Activated T-cell treated with anti-CD3 and anti-CD28 coated beads for 24 hours (primary cell): ENCODE results near the gene HS3ST2.
"Not testable (repeated sequence)": the region's sequence is repeated elsewhere in the genome, so short reads cannot be mapped to it uniquely, and the experiment has no call there.

Source experiments
- DNase-seq: peaks from one replicate; pipeline ENCODE4 v3.0.0-alpha.2; 2020; ENCODE audit warnings: low read depth

The HS3ST2 gene

DNA sequence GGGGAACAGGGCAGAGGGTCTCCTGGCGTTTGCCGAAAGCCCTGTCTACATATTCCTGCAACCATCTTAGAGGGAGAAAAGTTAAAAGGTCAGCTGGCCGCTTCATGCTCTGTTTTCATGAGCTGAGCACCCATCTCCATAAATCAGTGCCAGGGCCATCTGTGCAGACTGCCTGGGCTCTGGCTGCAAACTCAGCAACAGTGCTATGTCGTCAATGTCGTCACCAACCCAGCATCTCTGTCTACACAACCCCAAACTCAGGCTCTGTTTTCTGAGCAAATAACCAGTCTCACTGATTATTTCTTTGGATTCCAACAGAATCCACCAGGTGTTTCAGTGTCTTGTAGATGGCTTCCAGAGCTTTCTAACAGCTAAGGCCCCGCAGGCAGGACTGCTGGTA, 65.0 kb downstream of the HS3ST2 start:
- DNase-seq: no peak

DNA sequence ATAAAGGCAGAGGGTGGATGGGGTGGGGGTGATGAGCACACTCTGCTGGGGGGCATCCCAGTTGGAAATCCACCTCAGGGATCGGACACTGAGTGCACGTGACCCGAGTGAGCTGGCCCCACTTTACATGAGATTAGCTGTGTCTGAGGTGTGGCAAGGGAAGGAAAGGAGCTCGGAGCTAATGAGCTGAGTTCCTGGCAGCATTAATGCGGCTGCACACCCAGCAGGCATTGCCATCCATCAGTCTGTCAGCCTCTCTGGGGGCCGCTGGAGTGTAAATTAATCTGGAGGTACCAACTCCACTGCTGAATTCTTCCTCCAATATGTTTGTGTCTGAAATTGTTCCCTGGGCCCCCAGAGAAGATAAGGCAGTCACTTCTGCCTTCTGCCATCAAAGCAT, 65.5 kb downstream of the HS3ST2 start:
- DNase-seq: no peak

- no peak for DNase-seq
Measured at GRCh38 chr16:22882981-22883380, 69.0 kb downstream of the HS3ST2 start.

GRCh38 chr16:22885951-22886350, 72.0 kb downstream of the HS3ST2 start:
- DNase-seq: no peak

DNA sequence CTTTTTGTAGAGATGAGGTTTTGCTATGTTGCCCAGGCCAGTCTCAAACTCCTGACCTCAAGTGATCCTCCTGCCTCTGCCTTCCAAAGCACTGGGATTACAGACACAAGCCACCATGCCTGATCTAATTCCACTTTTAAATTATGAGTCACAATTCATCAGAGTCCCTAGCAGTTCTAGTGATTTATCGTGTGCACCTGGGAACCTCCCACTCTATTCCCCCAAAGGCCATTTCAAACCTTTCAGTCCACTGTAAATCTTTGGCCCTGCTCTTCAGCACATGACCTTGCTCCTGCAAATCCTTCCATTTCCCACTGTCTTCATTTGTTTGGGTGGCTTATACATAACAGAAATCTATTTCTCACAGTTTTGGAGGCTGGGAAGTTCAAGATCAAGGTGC, 73.0 kb downstream of the HS3ST2 start:
- no peak for DNase-seq

DNA sequence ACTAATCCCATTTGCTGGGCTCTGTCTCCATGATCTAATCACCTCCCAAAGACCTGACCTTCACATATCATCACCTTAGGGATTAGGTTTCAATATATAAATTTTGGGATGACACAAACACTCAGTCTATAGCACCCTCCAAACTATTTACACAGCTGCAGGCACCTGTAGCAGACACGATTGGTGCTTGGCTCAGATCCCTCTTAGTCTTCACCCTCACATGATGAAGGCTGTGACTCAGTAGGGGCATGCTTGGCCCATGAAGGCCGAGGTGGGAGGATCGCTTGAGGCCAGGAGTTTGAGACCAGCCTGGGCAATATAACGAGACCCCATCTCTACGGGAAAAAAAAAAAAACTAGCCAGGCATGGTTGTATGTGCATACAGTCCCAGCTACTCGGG, 73.5 kb downstream of the HS3ST2 start:
- no peak for DNase-seq

GRCh38 chr16:22888791-22889190, 74.8 kb downstream of the HS3ST2 start:
- DNase-seq: no peak

- no peak for DNase-seq
Measured at GRCh38 chr16:22890976-22891375, 77.0 kb downstream of the HS3ST2 start.

DNA sequence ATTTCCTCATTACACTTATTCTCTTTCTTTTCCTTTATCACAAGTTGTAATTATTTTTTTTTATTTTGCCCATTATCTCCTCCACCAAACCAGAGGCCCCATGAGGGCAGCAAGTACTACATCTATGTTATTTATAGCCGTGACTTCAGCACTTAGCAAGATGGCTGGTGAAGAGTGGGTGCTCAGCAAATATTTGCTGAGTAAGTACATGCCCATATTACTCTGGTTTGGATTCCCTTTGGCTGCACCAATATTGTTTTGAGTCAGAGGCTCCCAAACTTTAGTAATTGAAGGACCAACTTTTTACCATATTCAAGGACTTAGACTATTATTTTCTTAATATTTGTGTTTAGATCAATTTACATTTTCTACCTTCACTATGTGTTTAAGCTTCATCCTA, 83.2 kb downstream of the HS3ST2 start:
- no peak for DNase-seq

DNA sequence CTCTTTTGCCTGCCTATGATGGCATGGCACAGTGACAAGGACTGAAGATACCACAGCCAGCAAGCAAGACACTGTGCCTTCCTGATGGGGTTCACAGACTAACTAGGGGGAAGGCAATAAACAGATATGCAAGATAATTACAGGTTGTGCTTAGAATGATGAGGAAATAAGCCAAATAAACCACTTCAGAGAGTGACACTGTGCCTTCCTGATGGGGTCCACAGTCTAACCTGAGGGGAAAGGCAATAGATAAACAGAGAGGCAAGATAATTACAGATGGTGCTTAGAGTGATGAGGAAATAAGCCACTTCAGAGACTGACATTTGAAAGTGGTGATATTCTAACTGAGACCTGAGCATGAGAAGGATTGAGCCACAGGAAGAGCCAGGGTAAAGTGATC, 84.2 kb downstream of the HS3ST2 start:
- no peak for DNase-seq

- peak; percentile 29 for DNase-seq
Measured at GRCh38 chr16:22898874-22899348, 84.9 kb downstream of the HS3ST2 start.

GRCh38 chr16:22899567-22899966, 85.6 kb downstream of the HS3ST2 start:
- DNase-seq: not testable (repeated sequence)

DNA sequence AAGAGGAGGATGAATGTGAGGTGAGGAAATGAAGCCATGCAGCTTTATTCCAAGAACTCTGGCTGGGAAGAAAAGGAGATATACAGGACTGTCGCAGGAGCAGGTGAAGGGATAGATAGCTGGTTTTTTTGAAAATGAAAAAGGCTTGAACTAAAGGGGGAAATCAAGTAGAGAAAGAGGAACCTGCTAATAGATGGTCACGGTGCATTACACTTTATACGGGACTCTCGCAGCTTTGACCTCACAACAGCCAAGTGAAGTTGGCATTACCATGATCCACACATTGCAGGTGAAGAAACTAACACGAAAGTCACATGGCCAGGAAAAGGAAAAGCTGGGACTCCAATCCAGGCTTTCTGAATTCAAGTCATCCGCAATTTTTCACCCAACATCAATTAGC, 86.9 kb downstream of the HS3ST2 start:
- no peak for DNase-seq

- DNase-seq: no peak
Measured at GRCh38 chr16:22901563-22901962, 87.6 kb downstream of the HS3ST2 start.

- no peak for DNase-seq
Measured at GRCh38 chr16:22903716-22904115, 89.8 kb downstream of the HS3ST2 start.

- DNase-seq: no peak
Measured at GRCh38 chr16:22912654-22913053, 98.7 kb downstream of the HS3ST2 start.

DNA sequence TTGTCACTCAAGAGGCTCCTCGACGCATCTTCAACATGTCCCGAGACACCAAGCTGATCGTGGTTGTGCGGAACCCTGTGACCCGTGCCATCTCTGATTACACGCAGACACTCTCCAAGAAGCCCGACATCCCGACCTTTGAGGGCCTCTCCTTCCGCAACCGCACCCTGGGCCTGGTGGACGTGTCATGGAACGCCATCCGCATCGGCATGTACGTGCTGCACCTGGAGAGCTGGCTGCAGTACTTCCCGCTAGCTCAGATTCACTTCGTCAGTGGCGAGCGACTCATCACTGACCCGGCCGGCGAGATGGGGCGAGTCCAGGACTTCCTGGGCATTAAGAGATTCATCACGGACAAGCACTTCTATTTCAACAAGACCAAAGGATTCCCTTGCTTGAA, 101.0 kb downstream of the HS3ST2 start:
- no peak for DNase-seq

DNA sequence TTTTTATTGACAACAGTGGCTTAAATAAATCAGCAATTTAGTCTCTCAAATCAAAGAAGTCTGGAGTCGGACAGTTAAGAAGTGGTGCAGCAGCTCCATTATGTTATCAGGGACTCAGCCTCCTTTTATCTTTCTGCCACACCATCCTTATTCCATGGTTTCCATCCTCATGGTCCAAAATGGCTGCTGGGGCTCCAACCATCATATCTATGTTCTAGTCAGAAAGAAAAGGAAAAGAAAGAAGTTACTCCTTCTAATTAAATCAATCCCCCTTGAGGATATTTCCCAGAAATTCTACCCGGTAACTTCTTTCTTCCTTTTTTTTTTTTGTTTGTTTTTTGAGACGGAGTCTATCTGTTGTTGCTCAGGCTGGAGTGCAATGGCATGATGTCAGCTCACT, 109.5 kb downstream of the HS3ST2 start:
- DNase-seq: no peak

DNA sequence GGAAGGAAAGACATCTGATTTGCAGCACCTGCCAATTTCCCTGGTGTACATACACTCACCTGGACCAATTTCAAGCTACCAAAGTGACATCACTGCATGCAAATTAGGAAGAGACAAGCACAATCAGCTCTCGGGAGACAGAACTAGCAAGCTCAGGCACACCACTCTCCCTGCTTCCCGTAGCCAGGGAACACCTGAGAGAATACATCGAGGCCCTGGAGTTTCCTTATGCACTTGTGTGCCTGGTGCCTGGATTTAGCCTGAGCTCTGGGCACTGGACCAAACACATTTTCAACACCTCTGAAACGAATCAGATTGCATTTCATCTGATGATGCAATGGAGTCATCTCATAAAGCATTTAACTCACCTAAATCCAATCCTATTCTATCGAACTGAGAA, 110.5 kb downstream of the HS3ST2 start:
- DNase-seq: no peak

- no peak for DNase-seq
Measured at GRCh38 chr16:22926105-22926751, 112.3 kb downstream of the HS3ST2 start.

GRCh38 chr16:22927306-22927705, 113.3 kb downstream of the HS3ST2 start:
- DNase-seq: no peak

DNA sequence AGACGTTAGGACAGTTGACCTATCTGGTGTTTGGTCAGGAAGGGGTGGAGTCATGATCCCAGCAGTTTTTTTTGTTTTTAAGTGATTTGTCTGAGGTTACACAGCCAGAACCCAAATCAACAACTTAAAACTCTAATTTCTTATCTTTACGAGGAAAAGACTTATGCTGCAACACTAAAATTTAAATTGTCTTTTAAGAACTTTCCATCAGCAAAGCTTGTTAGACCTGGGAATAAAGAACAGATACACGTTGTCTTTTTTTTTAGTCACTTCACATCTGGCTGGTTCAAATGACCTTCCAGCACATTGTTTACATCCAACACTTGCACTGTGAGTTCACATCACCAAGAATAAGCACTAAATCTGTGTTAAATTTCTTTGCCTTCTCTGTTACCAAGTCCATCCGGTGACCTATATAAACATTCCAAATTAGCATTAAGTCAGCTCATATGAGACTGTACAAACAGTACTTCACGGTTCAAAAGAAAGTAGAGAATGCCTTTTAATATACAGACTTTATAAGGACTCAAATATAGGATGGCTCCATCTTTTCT, 115.0 kb downstream of the HS3ST2 start:
- DNase-seq: no peak

- no peak for DNase-seq
Measured at GRCh38 chr16:22929461-22929860, 115.5 kb downstream of the HS3ST2 start.
